ENCODE measurements around the gene BCL2L11. TPM values are rescaled to one million over a fixed set of nuclear protein-coding genes. Genes with fewer than 3 reads are reported as not detected.

The BCL2L11 gene
- total RNA-seq, 6 donors from 2014 or later: 14.8 to 76.5 (median 31.4) TPM

DNA sequence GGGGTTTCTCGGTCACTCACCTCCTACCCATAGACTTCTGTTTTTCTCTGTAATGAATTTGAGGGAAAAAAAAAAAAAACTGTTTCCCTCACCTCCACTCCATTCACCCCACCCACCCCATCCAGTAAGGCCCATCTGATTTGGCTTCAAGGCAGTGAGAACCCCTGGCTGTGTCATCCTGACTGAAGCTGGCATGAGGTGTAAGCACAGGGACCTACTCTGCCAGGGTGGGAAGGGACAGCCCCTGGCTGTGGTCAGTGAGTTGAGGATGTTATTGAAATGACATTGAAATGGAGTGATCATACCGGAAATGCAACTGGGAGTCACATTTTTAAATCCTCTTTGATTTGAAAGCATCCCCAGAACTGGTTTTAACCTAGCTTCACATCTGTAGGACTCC, 19.1 kb upstream of the BCL2L11 start:
- TF ChIP-seq POLR2A (IDR thresholded peaks at IDR 0.05): no peak
- H3K27me3 ChIP-seq: no peaks in the 10 kb centered on the region
- H3K4me3 ChIP-seq: no peak overlapping the region
- no peaks in the 10 kb centered on the region for H3K9me3 ChIP-seq
- ATAC-seq (ENCODE audit: low FRiP score in 2 of 2) (no peak), DNase-seq (no peak)
- no peak overlapping the region for H3K27ac ChIP-seq
- no peaks in the 10 kb centered on the region for H3K4me1 ChIP-seq
- WGBS, 2 donors: 88 to 89% methylated on average over 2 of the region's 2 CpGs
- no peaks in the 10 kb centered on the region for H3K36me3 ChIP-seq

DNA sequence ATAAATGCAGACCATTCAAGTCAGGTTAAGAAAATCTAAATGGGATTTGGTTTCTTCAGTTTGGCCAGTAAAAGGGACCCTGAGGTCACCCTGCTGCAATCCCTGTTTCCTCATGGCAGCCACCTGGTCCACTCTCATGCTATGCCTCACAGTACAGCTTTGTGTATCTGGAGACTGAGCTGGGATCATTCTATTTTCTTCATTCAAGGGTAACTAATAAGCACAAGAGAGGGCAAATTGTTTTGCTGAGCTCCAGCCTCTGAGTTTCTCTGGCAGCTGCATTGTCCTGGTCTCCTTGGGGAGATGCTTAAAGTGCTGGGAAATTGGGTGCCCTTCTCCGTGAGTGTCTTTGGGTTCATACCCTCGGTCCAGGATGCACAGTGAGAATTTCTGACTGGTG, 18.5 kb upstream of the BCL2L11 start:
- no peaks in the 10 kb centered on the region for H3K36me3 ChIP-seq
- 82 to 94% methylated on average over 2 of the region's 2 CpGs for WGBS, 2 donors
- TF ChIP-seq POLR2AphosphoS5 (IDR thresholded peaks at IDR 0.05) (no peak), EP300 (IDR thresholded peaks at IDR 0.05) (no peak), POLR2A (IDR thresholded peaks at IDR 0.05) (no peak)
- TF ChIP-seq, protein P1, sequence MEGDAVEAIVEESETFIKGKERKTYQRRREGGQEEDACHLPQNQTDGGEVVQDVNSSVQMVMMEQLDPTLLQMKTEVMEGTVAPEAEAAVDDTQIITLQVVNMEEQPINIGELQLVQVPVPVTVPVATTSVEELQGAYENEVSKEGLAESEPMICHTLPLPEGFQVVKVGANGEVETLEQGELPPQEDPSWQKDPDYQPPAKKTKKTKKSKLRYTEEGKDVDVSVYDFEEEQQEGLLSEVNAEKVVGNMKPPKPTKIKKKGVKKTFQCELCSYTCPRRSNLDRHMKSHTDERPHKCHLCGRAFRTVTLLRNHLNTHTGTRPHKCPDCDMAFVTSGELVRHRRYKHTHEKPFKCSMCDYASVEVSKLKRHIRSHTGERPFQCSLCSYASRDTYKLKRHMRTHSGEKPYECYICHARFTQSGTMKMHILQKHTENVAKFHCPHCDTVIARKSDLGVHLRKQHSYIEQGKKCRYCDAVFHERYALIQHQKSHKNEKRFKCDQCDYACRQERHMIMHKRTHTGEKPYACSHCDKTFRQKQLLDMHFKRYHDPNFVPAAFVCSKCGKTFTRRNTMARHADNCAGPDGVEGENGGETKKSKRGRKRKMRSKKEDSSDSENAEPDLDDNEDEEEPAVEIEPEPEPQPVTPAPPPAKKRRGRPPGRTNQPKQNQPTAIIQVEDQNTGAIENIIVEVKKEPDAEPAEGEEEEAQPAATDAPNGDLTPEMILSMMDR (IDR thresholded peaks at IDR 0.05): no peak
- ATAC-seq (ENCODE audit: low FRiP score in 2 of 2): no peak
- H3K27me3 ChIP-seq: no peaks in the 10 kb centered on the region
- no peak overlapping the region for H3K4me3 ChIP-seq
- no peak for DNase-seq
- no peaks in the 10 kb centered on the region for H3K4me1 ChIP-seq
- no peak overlapping the region for H3K27ac ChIP-seq
- no peaks in the 10 kb centered on the region for H3K9me3 ChIP-seq

DNA sequence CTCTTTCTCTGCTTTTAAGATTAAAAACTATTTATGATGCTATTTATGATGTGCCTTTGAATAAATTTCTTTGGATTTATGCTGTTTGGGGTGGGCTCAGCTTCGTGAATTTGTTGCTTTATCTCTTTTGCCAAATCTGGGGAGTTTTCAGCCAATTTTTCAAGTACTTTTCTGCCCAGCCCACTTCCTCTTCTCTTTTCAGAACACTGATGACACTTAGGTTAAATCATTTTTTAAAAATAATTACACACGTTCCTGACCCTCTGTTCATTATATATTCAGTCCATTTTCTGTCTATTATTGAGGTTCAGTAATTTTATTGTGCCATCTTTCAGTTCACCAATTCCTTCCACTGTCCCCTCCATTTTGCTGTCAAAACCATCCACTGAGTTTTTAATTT, 14.8 kb upstream of the BCL2L11 start:
- Histone ChIP-seq H3K27ac (no peak overlapping the region), H3K4me3 (no peak overlapping the region), H3K36me3 (no peaks in the 10 kb centered on the region), H3K4me1 (no peaks in the 10 kb centered on the region), H3K9me3 (no peaks in the 10 kb centered on the region), H3K27me3 (no peaks in the 10 kb centered on the region)
- 45 to 58% methylated on average over 2 of the region's 2 CpGs for WGBS, 2 donors
- TF ChIP-seq EP300 (IDR thresholded peaks at IDR 0.05) (no peak), POLR2A (IDR thresholded peaks at IDR 0.05) (no peak), POLR2AphosphoS5 (IDR thresholded peaks at IDR 0.05) (no peak)
- TF ChIP-seq, protein P1 (IDR thresholded peaks at IDR 0.05): no peak
- ATAC-seq (ENCODE audit: low FRiP score in 2 of 2) (no peak), DNase-seq (no peak)

DNA sequence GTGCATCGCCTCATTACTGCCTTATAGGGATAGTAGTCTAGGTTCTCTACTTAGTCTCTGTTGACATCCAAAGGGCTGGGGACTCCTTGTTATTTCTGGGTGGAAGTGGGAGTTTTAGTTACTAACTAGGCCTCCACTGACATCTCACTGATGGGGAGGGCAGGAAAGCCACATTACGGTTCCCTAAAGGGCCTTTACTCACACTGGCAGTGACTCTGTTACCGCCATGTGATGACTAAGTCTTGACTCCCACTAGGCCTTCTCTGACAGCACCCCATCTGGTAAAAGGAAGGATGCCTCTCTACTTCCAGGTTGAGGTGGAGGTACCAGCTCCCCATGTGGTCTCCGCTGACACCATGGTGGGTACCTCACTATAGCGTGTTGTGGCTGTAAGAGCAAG, 14.0 kb upstream of the BCL2L11 start:
- Histone ChIP-seq H3K27ac (no peak overlapping the region), H3K4me1 (no peaks in the 10 kb centered on the region), H3K9me3 (no peaks in the 10 kb centered on the region), H3K36me3 (no peaks in the 10 kb centered on the region), H3K4me3 (no peak overlapping the region), H3K27me3 (no peaks in the 10 kb centered on the region)
- DNase-seq: no peak
- ATAC-seq (ENCODE audit: low FRiP score in 2 of 2): no peak
- 92 to 97% methylated on average over 5 of the region's 5 CpGs for WGBS, 2 donors
- TF ChIP-seq, protein P1 (IDR thresholded peaks at IDR 0.05): no peak
- no peak for TF ChIP-seq POLR2AphosphoS5 (IDR thresholded peaks at IDR 0.05)
- TF ChIP-seq EP300 (IDR thresholded peaks at IDR 0.05): no peak
- no peak for TF ChIP-seq POLR2A (IDR thresholded peaks at IDR 0.05)

DNA sequence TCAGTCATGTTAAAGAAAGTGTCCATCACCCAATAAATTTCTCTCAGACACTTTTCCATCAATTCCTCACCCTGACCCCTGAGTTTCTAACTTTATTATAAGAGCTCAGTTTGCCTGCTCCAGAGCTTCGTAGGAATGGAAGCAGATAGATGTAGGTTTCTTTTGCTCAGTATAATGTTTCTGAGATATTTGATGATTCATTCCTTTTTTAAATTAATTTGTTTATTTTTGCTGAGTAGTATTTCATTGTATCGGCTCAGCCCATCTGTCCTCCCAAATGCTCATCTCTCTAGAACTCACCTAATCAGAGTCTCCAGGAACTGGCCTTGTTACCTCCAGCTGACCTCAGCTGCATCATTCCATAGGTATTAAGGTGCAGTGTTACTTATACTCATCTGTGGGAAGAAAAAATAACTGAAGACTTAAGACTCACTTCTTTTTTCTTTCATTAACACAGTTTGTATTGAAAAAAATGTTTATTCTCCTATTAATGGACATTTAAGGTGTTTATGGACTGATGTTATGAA, 11.9 kb upstream of the BCL2L11 start:
- DNase-seq (no peak), ATAC-seq (ENCODE audit: low FRiP score in 2 of 2) (no peak)
- 94 to 95% methylated on average over 2 of the region's 2 CpGs for whole genome bisulfite sequencing, 2 donors
- H3K4me1 ChIP-seq: no peaks in the 10 kb centered on the region
- H3K27ac ChIP-seq: no peak overlapping the region
- no peaks in the 10 kb centered on the region for H3K36me3 ChIP-seq
- no peaks in the 10 kb centered on the region for H3K27me3 ChIP-seq
- H3K4me3 ChIP-seq: no peak overlapping the region
- H3K9me3 ChIP-seq: no peaks in the 10 kb centered on the region
- TF ChIP-seq POLR2AphosphoS5 (IDR thresholded peaks at IDR 0.05) (no peak), EP300 (IDR thresholded peaks at IDR 0.05) (no peak), POLR2A (IDR thresholded peaks at IDR 0.05) (no peak)
- TF ChIP-seq, protein P1 (IDR thresholded peaks at IDR 0.05): no peak
